Gastrocnemius medialis (tissue), 4 donors: ENCODE data around the gene TAC4. TPM values are rescaled to one million over a fixed set of nuclear protein-coding genes. Genes with fewer than 3 reads are reported as not detected.

Experiments
- ATAC-seq, 2 donors: fragments of 150-250 bp; one replicate each; pipeline ENCODE4 v1.9.1; 2016
- DNase-seq, 2 donors: peaks; one replicate each; pipeline ENCODE4 v3.0.0-alpha.2; 2019
- H3K27ac ChIP-seq, 4 donors: fragments of 200-600 bp; sonication (generic); 1 replicate in 1 of 4; 2 replicates in 3 of 4; pipeline ENCODE4 v1.5.1; 2016 to 2018; ENCODE audit warnings: mild to moderate bottlenecking in 2 of 4, moderate library complexity in 1 of 4
- H3K27me3 ChIP-seq, 3 donors: fragments of 200-600 bp; sonication (generic) in 2 of 3; 1 replicate in 1 of 3; 2 replicates in 2 of 3; pipeline versions ENCODE4 v1.5.1 to v1.6.0; 2016 to 2019; ENCODE audit warnings: mild to moderate bottlenecking in 1 of 3, moderate library complexity in 1 of 3
- H3K36me3 ChIP-seq, 2 donors: fragments of 200-600 bp; sonication (generic) in 1 of 2; one replicate each; pipeline ENCODE4 v1.5.1; 2017 to 2018
- H3K4me1 ChIP-seq, 2 donors: fragments of 200-600 bp; sonication (generic) in 1 of 2; one replicate each; pipeline ENCODE4 v1.5.1; 2016 to 2017; ENCODE audit warnings: mild to moderate bottlenecking in 2 of 2
- H3K4me3 ChIP-seq, 4 donors: fragments of 200-600 bp; sonication (generic) in 3 of 4; 1 replicate in 1 of 4; 2 replicates in 3 of 4; pipeline ENCODE4 v1.5.1; 2016 to 2019; ENCODE audit warnings: mild to moderate bottlenecking in 2 of 4
- H3K9me3 ChIP-seq, 3 donors: fragments of 200-600 bp; sonication (generic) in 2 of 3; 1 replicate in 1 of 3; 2 replicates in 2 of 3; pipeline ENCODE4 v1.5.1; 2016 to 2019
- CTCF ChIP-seq, 5 experiments: fragments of 450-650 bp in 3 of 5; fragments of 200-600 bp in 2 of 5; sonication (generic) in 2 of 5; IDR thresholded peaks in 4 of 5; conservative IDR thresholded peaks in 1 of 5; 1 replicate in 4 of 5; 2 replicates in 1 of 5; pipeline ENCODE4 v1.5.1; 2016 to 2019; ENCODE audit warnings: antibody characterized with exemption in 5 of 5, mild to moderate bottlenecking in 3 of 5, moderate library complexity in 3 of 5
- POLR2A ChIP-seq, 2 donors: fragments of 450-650 bp; IDR thresholded peaks; one replicate each; pipeline ENCODE4 v1.6.1; 2017; ENCODE audit warnings: antibody characterized with exemption in 2 of 2, mild to moderate bottlenecking in 2 of 2, moderate library complexity in 2 of 2
- in situ Hi-C, 4 donors: fragments of 200-750 bp; cut with MboI; loops; one replicate each; pipeline versions ENCODE4 v1.15.0 to v1.8.0; 2017; ENCODE audit warnings: low sequenced_read_pairs in 4 of 4
- intact Hi-C: fragments of 100-400 bp; cut with DNase I; formaldehyde crosslinking; loops from one replicate; pipeline ENCODE4 v1.15.1; 2023; ENCODE audit warnings: low total_unique reads
- total RNA-seq, 4 donors: library from RNA; depleted of rRNA; stranded (reverse); fragments of >200 nt; gene quantifications; one replicate each; pipeline versions ENCODE4 v1.1.0 to v1.2.3, GENCODE V29; 2016

TAC4 gene
- total RNA-seq, 4 donors from 2014 or later: not detected

GRCh38 chr17:49848739-49849138 lies 870 bp upstream of the TAC4 start:
- DNase-seq (no peak), ATAC-seq (no peak)
- no peak for TF ChIP-seq POLR2A (IDR thresholded peaks at IDR 0.05)
- no peak for TF ChIP-seq CTCF (IDR thresholded peaks at IDR 0.05 in 4 of 5, conservative IDR thresholded peaks at IDR 0.05 in 1 of 5)
- in situ Hi-C loops (loop anchor here in 3 of 4 donors (5.0 to 10.0 kb wide), 3 partner anchors 274 to 284 kb away; partner anchors contain the start of gene NXPH3 (in 1 of the 3)), intact Hi-C loops (no loop called here)
- Histone ChIP-seq H3K36me3 (no peaks in the 10 kb centered on the region), H3K4me1 (peaks cover 30 to 31% of the 10 kb centered on the region in 2 donors), H3K27ac (no peak overlapping the region), H3K4me3 (no peak overlapping the region), H3K27me3 (no peaks in the 10 kb centered on the region), H3K9me3 (no peaks in the 10 kb centered on the region)

GRCh38 chr17:49846938-49847712 lies 744 bp downstream of the TAC4 start:
- Histone ChIP-seq H3K27ac (no peak overlapping the region), H3K4me3 (no peak overlapping the region), H3K4me1 (peaks cover 30 to 31% of the 10 kb centered on the region in 2 donors), H3K9me3 (no peaks in the 10 kb centered on the region), H3K27me3 (no peaks in the 10 kb centered on the region), H3K36me3 (no peaks in the 10 kb centered on the region)
- intact Hi-C loops: no loop called here
- DNase-seq (no peak), ATAC-seq (no peak)
- in situ Hi-C loops: loop anchor here in 3 of 4 donors (5.0 to 10.0 kb wide), 3 partner anchors 272 to 282 kb away; partner anchors contain the start of gene NXPH3 (in 1 of the 3)
- no peak for TF ChIP-seq CTCF (IDR thresholded peaks at IDR 0.05 in 4 of 5, conservative IDR thresholded peaks at IDR 0.05 in 1 of 5)
- TF ChIP-seq POLR2A (IDR thresholded peaks at IDR 0.05): no peak

GRCh38 chr17:49845321-49845720 lies 2.5 kb downstream of the TAC4 start:
- peaks cover 21 to 24% of the 10 kb centered on the region in 2 donors for H3K4me1 ChIP-seq
- H3K27ac ChIP-seq: peak overlapping the region; percentile 7 to 36 (median 12)
- no peaks in the 10 kb centered on the region for H3K9me3 ChIP-seq
- no peaks in the 10 kb centered on the region for H3K36me3 ChIP-seq
- in situ Hi-C loops (loop anchor here in 3 of 4 donors (5.0 to 10.0 kb wide), 3 partner anchors 271 to 281 kb away; partner anchors contain the start of gene NXPH3 (in 1 of the 3)), intact Hi-C loops (no loop called here)
- ATAC-seq (peak; percentile 53), DNase-seq (peak in 1 of 2 donors; percentile 35)
- no peaks in the 10 kb centered on the region for H3K27me3 ChIP-seq
- TF ChIP-seq POLR2A (IDR thresholded peaks at IDR 0.05) (no peak), CTCF (IDR thresholded peaks at IDR 0.05 in 4 of 5, conservative IDR thresholded peaks at IDR 0.05 in 1 of 5) (no peak)
- no peak overlapping the region for H3K4me3 ChIP-seq

GRCh38 chr17:49843774-49844350 lies 4.0 kb downstream of the TAC4 start:
- H3K9me3 ChIP-seq: no peaks in the 10 kb centered on the region
- intact Hi-C loops (no loop called here), in situ Hi-C loops (loop anchor here in 2 of 4 donors (10.0 kb wide), 2 partner anchors 269 to 279 kb away; partner anchors contain the start of gene NXPH3 (in 1 of the 2))
- no peaks in the 10 kb centered on the region for H3K36me3 ChIP-seq
- no peak for ATAC-seq
- no peak for TF ChIP-seq POLR2A (IDR thresholded peaks at IDR 0.05)
- peak in 1 of 5 experiments; percentile 27 for TF ChIP-seq CTCF (IDR thresholded peaks at IDR 0.05 in 4 of 5, conservative IDR thresholded peaks at IDR 0.05 in 1 of 5)
- H3K4me1 ChIP-seq: peaks cover 19 to 21% of the 10 kb centered on the region in 2 donors
- H3K27me3 ChIP-seq: no peaks in the 10 kb centered on the region
- no peak overlapping the region for H3K4me3 ChIP-seq
- H3K27ac ChIP-seq: no peak overlapping the region
- no peak for DNase-seq
